ENCODE results near the gene VAV2.

VAV2 gene

DNA sequence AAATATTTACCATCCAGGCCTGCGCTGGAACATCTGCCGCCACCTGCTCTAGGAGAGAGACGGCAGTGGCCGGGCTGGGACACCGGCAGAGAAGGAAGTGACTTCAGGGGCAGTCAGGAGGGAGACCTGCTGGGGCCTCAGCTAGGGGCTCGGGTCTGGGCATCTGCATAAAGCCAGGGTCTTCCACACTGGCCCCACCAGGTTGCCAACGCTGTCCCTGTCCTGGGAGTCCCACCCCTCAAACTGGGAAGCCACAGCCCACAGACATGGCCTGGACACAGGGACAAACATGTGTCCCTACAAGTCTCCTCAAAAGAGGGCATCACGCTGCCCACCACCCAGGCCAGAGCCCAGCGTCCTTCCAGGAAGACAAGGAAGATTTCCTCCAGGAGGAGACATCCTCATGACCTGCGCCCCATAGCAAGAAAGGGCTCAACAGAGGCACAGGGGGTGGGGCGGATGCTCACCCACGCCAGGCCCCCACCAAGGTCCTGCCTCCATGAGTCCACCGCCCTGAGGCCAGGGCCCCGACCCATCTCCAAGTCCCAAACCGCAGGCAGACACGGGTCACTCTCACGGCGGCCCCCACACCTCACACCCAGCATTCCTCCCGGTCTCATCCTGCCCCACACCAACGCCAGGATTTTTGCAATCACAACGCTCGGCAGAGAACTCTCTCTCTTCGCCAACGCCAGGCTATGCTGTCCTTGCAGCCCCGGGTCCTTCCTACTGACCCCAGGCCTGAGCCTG lies 9.0 kb downstream of the VAV2 start:
- H3K27ac ChIP-seq (ENCODE audit: low read depth, low read length), result no peak overlapping the region
- no peak overlapping the region for H3K9ac ChIP-seq (ENCODE audit: low read length)
- no peaks in the 10 kb centered on the region for H3K9me3 ChIP-seq (ENCODE audit: low read length)
- no peak overlapping the region for H3K4me3 ChIP-seq (ENCODE audit: low read depth in 1 of 2, low read length in 2 of 2)
- H3K4me1 ChIP-seq (ENCODE audit: insufficient read depth, low read length), result peaks cover 15% of the 10 kb centered on the region
- no peaks in the 10 kb centered on the region for H3K27me3 ChIP-seq (ENCODE audit: control insufficient read depth in 1 of 2, insufficient read depth in 2 of 2, low read length in 2 of 2)
- H3K36me3 ChIP-seq (ENCODE audit: insufficient read depth, low read length), result no peaks in the 10 kb centered on the region

DNA sequence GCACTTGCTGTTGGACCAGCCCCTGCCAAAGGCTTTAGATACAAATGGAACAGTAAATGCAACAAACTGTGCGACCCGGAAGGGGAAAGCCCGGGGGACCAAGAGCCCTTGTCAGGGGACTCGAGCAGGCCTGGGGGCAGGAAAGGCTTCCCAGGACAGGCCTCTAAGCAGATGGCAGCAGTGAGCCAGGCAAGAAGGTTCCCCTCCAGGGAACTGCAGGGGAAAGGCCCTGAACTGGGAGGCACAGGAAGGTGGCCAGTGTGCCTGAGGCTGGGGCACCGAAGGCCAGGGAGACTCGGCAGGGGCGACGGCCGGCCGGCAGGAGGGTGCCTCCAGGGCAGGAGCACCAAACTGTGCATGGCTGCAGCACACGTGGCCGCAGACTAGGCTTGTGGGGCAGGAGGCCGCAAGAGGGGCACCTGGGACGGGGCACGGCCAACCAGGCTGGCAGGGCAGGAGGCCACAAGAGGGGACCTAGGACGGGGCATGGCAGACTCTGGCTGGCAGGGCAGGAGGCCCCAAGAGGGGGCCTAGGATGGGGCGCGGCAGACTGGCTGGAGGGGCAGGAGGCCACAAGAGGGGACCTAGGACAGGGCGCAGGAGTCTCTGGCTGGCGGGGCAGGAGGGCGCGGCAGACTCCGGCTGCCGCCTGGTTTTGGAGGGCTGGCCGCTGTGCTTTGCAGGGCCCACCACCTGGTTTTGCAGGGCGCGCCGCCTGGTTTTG lies 10.0 kb downstream of the VAV2 start:
- Histone ChIP-seq H3K27me3 (ENCODE audit: control insufficient read depth in 1 of 2, insufficient read depth in 2 of 2, low read length in 2 of 2) (no peaks in the 10 kb centered on the region), H3K4me3 (ENCODE audit: low read depth in 1 of 2, low read length in 2 of 2) (no peak overlapping the region), H3K9me3 (ENCODE audit: low read length) (no peaks in the 10 kb centered on the region), H3K9ac (ENCODE audit: low read length) (no peak overlapping the region), H3K4me1 (ENCODE audit: insufficient read depth, low read length) (peaks cover 15% of the 10 kb centered on the region), H3K27ac (ENCODE audit: low read depth, low read length) (no peak overlapping the region), H3K36me3 (ENCODE audit: insufficient read depth, low read length) (no peaks in the 10 kb centered on the region)

DNA sequence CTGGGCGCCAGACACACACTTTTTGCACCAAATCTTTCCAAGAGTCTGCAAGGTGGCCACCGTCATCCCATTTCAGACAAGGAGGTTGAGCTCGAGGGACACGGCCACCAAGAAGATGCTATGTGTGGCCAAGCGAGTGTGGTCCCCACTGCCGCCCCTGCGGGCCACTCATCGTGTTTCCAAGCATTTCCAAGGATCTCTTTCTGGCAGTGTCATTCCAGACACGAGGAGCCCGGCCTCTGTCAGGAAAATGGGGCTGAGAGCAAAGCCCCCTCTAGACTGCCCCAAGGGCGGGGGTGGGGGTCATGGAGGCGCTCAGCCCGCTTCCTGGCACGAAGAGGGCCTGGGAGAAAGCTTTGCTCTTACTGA lies 10.6 kb downstream of the VAV2 start:
- H3K4me3 ChIP-seq (ENCODE audit: low read depth in 1 of 2, low read length in 2 of 2), result no peak overlapping the region
- H3K9me3 ChIP-seq (ENCODE audit: low read length), result no peaks in the 10 kb centered on the region
- no peak overlapping the region for H3K27ac ChIP-seq (ENCODE audit: low read depth, low read length)
- no peak overlapping the region for H3K9ac ChIP-seq (ENCODE audit: low read length)
- H3K4me1 ChIP-seq (ENCODE audit: insufficient read depth, low read length), result peaks cover 15% of the 10 kb centered on the region
- H3K36me3 ChIP-seq (ENCODE audit: insufficient read depth, low read length), result no peaks in the 10 kb centered on the region
- H3K27me3 ChIP-seq (ENCODE audit: control insufficient read depth in 1 of 2, insufficient read depth in 2 of 2, low read length in 2 of 2), result no peaks in the 10 kb centered on the region

DNA sequence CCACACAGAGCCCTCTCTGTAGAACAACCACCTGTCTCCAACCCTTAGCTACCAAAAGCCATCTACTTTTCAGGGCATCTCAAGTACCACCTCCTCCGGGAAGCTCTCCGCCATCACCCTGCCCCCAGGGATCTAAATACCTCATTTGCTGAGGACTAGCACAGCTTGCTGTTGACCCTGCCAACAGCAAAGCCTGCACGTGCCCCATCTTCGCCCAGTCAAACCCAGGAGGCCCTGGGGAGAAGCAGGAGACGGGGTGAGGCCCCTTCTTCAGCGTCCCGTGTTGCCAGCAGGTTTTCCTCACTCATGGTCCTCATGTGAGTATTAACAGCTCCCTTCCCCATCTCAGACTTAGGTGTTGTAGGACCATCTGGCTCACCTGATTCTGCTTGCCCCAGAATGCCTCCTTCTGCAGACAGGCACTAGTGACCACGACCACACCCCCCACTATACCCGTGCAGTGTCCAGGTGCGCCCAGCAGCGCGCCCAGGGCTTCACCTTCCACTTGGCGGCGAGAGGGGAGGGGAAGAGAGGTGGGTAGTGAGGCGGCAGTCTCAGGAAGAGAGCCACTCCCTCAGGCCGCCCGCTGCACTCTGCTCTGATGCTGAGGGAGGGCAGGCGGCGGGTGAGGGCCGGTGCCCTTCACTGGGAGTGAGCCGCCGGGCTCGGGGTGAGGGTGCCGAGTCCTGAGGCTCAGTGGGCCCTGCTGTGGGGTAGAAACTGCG lies 11.1 kb downstream of the VAV2 start:
- Histone ChIP-seq H3K4me1 (ENCODE audit: insufficient read depth, low read length) (peaks cover 15% of the 10 kb centered on the region), H3K4me3 (ENCODE audit: low read depth in 1 of 2, low read length in 2 of 2) (no peak overlapping the region), H3K27ac (ENCODE audit: low read depth, low read length) (no peak overlapping the region), H3K27me3 (ENCODE audit: control insufficient read depth in 1 of 2, insufficient read depth in 2 of 2, low read length in 2 of 2) (no peaks in the 10 kb centered on the region), H3K36me3 (ENCODE audit: insufficient read depth, low read length) (no peaks in the 10 kb centered on the region), H3K9ac (ENCODE audit: low read length) (no peak overlapping the region), H3K9me3 (ENCODE audit: low read length) (no peaks in the 10 kb centered on the region)

DNA sequence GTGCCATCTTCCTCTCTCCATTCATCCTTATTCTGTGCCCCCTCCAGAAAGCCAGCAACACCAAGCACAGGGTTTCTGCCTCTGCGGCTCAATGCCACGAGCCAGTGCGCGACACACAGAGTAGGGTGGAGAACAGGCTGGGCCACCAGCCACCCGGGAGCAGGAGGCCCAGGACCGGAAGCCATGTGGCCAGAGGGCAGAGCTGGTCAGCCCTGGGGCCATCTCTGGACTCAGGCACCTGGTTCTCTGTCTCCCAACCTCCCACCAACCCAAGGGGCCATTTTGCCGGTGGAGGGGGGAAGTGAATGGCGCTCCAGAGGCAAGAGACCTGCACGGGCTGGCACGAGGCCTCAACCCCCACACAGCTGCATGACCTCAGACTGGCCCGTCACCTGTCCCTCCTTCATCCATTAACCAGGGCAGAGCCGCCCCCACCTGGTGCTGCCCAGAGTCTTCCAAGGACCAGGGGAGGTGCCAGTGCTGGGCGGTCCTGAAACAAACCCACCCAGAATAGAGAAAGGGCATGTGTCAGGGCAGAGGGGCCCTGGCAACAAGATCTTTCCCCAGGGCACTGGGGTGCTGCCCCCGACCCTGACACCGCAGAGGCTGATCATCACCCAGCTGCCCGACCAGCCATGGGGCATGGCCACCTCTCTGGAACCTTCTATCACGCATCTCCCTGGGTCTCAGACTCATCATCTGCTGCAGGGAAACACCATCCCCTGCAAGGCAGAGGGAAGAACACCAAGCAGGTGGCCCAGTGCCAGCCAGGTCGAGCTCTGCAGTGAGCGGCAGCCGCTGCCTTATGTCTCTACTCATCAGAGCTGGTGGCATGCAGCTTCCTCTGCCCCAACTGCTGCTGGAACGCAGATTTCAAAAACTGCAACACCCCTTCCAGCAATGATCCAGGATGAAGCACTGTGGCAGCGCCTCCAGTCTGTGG lies 11.9 kb downstream of the VAV2 start:
- no peak overlapping the region for H3K9ac ChIP-seq (ENCODE audit: low read length)
- H3K4me3 ChIP-seq (ENCODE audit: low read depth in 1 of 2, low read length in 2 of 2), result no peak overlapping the region
- no peaks in the 10 kb centered on the region for H3K9me3 ChIP-seq (ENCODE audit: low read length)
- no peak overlapping the region for H3K27ac ChIP-seq (ENCODE audit: low read depth, low read length)
- no peaks in the 10 kb centered on the region for H3K27me3 ChIP-seq (ENCODE audit: control insufficient read depth in 1 of 2, insufficient read depth in 2 of 2, low read length in 2 of 2)
- no peaks in the 10 kb centered on the region for H3K36me3 ChIP-seq (ENCODE audit: insufficient read depth, low read length)
- peaks cover 15% of the 10 kb centered on the region for H3K4me1 ChIP-seq (ENCODE audit: insufficient read depth, low read length)

DNA sequence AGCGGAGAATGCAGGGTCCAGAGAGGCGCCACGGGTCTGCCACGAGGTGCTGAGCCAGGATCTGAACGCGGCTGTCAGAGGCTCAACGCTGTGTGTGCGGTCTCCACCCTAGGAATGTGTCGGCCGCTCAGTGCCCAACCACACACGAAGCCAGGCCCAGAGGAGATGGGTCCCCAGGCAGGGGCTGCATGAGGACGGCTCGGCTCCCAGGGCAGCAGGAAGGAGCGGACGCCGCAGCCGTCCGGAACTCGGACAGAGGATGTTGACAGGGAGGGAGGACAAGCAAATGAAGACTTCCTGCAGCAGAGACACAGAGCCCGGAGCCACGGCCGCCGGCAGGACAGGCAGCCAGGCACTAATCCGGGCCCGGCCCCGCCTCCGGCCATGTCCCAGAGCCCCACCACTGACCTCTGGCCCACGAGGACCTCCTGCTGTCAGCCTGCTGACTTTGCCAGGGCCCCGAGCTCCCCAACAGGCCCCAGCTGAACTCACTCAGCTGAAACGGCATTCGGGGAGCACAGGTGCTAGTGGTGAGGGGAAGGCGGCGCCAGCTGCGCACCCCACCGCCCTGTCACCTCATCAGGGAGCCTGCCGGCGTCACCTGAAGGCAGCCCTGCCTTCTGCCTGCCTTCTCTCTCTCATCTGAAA lies 12.7 kb downstream of the VAV2 start:
- Histone ChIP-seq H3K27ac (ENCODE audit: low read depth, low read length) (no peak overlapping the region), H3K9ac (ENCODE audit: low read length) (no peak overlapping the region), H3K4me1 (ENCODE audit: insufficient read depth, low read length) (peaks cover 15% of the 10 kb centered on the region), H3K9me3 (ENCODE audit: low read length) (no peaks in the 10 kb centered on the region), H3K4me3 (ENCODE audit: low read depth in 1 of 2, low read length in 2 of 2) (peak overlapping the region; percentile 43 to 47), H3K36me3 (ENCODE audit: insufficient read depth, low read length) (no peaks in the 10 kb centered on the region), H3K27me3 (ENCODE audit: control insufficient read depth in 1 of 2, insufficient read depth in 2 of 2, low read length in 2 of 2) (no peaks in the 10 kb centered on the region)

DNA sequence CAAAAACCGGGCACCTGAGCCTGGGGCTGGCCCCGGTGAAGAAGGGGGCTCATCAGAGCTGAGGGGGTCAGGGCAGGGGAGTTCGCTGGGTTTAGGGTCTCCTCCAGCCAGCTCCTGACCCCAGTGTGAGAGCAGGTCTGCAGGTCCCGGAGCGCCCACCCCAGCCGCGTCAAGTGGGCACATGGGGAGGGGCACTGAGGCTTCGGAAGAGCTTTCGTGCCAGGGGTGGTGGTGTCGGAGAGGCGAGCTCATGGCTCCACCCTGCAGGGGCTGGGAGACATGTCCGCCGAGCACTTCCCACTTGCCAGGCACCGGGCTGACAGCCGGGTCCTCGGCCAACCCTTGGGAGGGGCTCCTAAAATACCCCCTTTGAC lies 13.2 kb downstream of the VAV2 start:
- Histone ChIP-seq H3K4me3 (ENCODE audit: low read depth in 1 of 2, low read length in 2 of 2) (peak overlapping the region; percentile 43 to 47), H3K9ac (ENCODE audit: low read length) (no peak overlapping the region), H3K9me3 (ENCODE audit: low read length) (no peaks in the 10 kb centered on the region), H3K27me3 (ENCODE audit: control insufficient read depth in 1 of 2, insufficient read depth in 2 of 2, low read length in 2 of 2) (no peaks in the 10 kb centered on the region), H3K27ac (ENCODE audit: low read depth, low read length) (no peak overlapping the region), H3K4me1 (ENCODE audit: insufficient read depth, low read length) (peaks cover 15% of the 10 kb centered on the region), H3K36me3 (ENCODE audit: insufficient read depth, low read length) (no peaks in the 10 kb centered on the region)

DNA sequence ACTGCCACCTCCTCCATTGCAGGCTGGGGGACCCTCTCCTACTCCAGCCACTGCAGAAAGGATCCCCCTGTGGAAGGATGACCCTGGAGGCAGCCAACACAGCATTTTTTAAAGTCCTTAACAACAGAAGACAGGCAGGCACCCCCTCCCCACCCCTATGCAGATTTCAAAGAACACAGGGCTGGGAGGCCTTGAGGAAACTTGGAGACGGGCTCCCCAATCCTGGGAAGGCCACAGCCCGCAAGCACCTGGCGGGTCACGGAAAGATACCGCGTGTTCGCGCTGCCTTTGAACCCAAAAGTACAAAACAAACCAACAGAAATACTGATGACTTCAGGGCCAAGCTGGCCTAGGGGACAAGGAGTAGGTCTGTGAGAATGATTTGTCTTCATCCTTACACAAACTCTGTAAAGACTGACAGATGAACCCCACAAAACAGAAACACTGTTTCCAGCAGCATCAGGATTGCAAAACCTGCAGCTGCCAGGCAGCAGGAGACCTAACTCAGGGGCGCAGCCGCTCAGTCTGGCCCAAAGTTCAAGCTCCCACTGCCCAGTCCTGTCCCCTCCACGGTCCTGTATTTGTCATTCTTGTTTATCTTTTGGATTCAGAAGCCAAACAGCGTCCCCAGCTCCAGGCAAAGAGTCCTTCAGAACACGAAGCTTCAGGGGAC lies 13.8 kb downstream of the VAV2 start:
- Histone ChIP-seq H3K4me3 (ENCODE audit: low read depth in 1 of 2, low read length in 2 of 2) (no peak overlapping the region), H3K9ac (ENCODE audit: low read length) (no peak overlapping the region), H3K4me1 (ENCODE audit: insufficient read depth, low read length) (peaks cover 15% of the 10 kb centered on the region), H3K36me3 (ENCODE audit: insufficient read depth, low read length) (no peaks in the 10 kb centered on the region), H3K27ac (ENCODE audit: low read depth, low read length) (no peak overlapping the region), H3K9me3 (ENCODE audit: low read length) (no peaks in the 10 kb centered on the region), H3K27me3 (ENCODE audit: control insufficient read depth in 1 of 2, insufficient read depth in 2 of 2, low read length in 2 of 2) (no peaks in the 10 kb centered on the region)

DNA sequence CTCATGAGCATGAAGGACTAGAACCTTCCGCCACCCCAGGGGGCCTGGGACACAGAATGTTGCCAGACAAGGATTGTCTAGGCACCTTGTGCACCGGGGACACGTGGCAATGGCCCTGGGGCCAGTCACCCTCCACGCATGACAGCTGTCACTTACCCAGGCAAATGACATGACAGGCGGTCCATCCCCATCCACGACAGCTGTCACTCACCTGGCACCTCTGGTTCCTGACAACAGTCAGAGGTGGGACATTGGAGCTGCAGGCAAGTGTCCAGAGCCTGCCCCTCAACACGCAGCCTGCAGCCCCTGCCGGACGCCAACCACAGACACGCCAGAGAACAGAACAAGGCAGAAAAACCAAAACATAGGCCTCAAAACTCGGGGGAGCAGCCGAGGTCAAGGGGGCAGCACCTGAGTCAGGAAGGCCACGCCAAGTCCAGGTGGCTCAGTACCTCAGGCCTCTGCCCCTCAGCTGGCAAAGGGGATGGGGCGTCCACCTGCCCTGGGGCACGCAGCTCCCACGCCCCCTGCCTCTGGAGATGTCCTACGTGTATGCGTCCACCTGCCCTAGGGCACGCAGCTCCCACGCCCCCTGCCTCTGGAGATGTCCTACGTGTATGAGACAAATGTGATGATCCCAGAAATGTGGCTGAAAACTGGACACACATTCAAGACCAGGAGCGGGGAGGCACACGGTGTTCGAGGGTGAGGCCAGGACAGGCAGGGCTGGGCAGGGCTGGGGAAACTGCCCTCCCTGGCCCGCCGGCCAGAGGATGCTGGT lies 14.5 kb downstream of the VAV2 start:
- Histone ChIP-seq H3K9ac (ENCODE audit: low read length) (no peak overlapping the region), H3K27me3 (ENCODE audit: control insufficient read depth in 1 of 2, insufficient read depth in 2 of 2, low read length in 2 of 2) (no peaks in the 10 kb centered on the region), H3K27ac (ENCODE audit: low read depth, low read length) (no peak overlapping the region), H3K4me1 (ENCODE audit: insufficient read depth, low read length) (peaks cover 15% of the 10 kb centered on the region), H3K9me3 (ENCODE audit: low read length) (no peaks in the 10 kb centered on the region), H3K36me3 (ENCODE audit: insufficient read depth, low read length) (no peaks in the 10 kb centered on the region), H3K4me3 (ENCODE audit: low read depth in 1 of 2, low read length in 2 of 2) (no peak overlapping the region)

DNA sequence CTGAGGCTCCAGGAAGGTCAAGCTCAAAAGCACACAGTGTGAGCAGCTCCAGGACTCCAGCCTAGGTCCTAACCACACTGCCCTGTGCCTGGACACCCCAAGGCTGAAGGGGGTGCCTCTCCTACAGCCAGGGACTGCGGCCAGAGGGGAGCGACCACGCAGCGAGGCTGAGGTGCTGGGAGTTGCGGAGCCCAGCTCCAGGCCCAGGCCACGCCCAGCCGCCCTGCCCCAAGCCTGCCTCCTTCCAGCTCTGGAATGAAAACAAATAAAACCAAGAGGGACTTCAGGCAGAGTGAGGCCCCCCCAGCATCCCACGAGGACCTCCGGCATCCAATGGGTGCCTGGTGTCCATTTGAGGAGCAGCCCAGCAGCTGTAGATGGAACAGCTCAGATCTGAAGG lies 15.2 kb downstream of the VAV2 start:
- no peak overlapping the region for H3K9ac ChIP-seq (ENCODE audit: low read length)
- H3K27me3 ChIP-seq (ENCODE audit: control insufficient read depth in 1 of 2, insufficient read depth in 2 of 2, low read length in 2 of 2), result no peaks in the 10 kb centered on the region
- no peaks in the 10 kb centered on the region for H3K9me3 ChIP-seq (ENCODE audit: low read length)
- no peaks in the 10 kb centered on the region for H3K36me3 ChIP-seq (ENCODE audit: insufficient read depth, low read length)
- H3K4me3 ChIP-seq (ENCODE audit: low read depth in 1 of 2, low read length in 2 of 2), result no peak overlapping the region
- no peak overlapping the region for H3K27ac ChIP-seq (ENCODE audit: low read depth, low read length)
- peaks cover 15% of the 10 kb centered on the region for H3K4me1 ChIP-seq (ENCODE audit: insufficient read depth, low read length)

Data from muscle layer of colon (tissue), 2 donors.